GM23338 (cell line): ENCODE measurements around the gene DNAH6. TPM values are rescaled to one million over a fixed set of nuclear protein-coding genes. Genes with fewer than 3 reads are reported as not detected.

Experiments used
- CTCF ChIP-seq, 2 experiments: fragments of 200-600 bp in 1 of 2; sonication (generic) in 1 of 2; conservative IDR thresholded peaks; 2 replicates each; pipeline versions ENCODE4 v1.5.1 to v1.6.1; 2016 to 2017; ENCODE audit warnings: antibody characterized with exemption in 2 of 2, low read depth in 2 of 2, mild to moderate bottlenecking in 2 of 2, moderate library complexity in 1 of 2
- ETS1 ChIP-seq: IDR thresholded peaks from 2 replicates; pipeline ENCODE4 v1.6.1; 2016; ENCODE audit warnings: antibody characterized with exemption
- EZH2 ChIP-seq: fragments of 200-600 bp; sonication (generic); IDR thresholded peaks from one replicate; pipeline ENCODE4 v1.8.0; 2017; ENCODE audit warnings: antibody characterized with exemption, mild to moderate bottlenecking, low read depth; ENCODE audit not compliant: unreplicated experiment
- EZH2phosphoT487 ChIP-seq: fragments of 200-600 bp; sonication (generic); IDR thresholded peaks from one replicate; pipeline ENCODE4 v1.8.1; 2018; ENCODE audit warnings: antibody characterized with exemption; ENCODE audit not compliant: unreplicated experiment
- JUNB ChIP-seq: IDR thresholded peaks from one replicate; pipeline ENCODE4 v1.6.1; 2016; ENCODE audit warnings: antibody characterized with exemption; ENCODE audit not compliant: unreplicated experiment
- NANOG ChIP-seq: IDR thresholded peaks from 2 replicates; pipeline ENCODE4 v1.6.1; 2016; ENCODE audit warnings: antibody characterized with exemption, borderline replicate concordance
- POLR2AphosphoS5 ChIP-seq: IDR thresholded peaks from 2 replicates; pipeline ENCODE4 v1.6.1; 2016; ENCODE audit warnings: antibody characterized with exemption, low read depth
- ZNF462 ChIP-seq: fragments of 250-450 bp; sonication (Bioruptor Pico); IDR thresholded peaks from 2 replicates; pipeline ENCODE4 v1.5.0; 2020; ENCODE audit warnings: mild to moderate bottlenecking, moderate library complexity
- polyA plus RNA-seq: library from polyadenylated mRNA; unstranded; fragments of >200 nt; fragmentation: Nextera tagmentation; extraction: Ambion mirVana; gene quantifications from 2 replicates; pipeline ENCODE4 v1.2.1, GENCODE V29; 2016
- total RNA-seq: library from RNA; depleted of rRNA; stranded (reverse); fragments of >200 nt; shearing (Covaris generic); gene quantifications from 2 replicates; pipeline ENCODE4 v1.2.3, GENCODE V29; 2014

Gene DNAH6
- total and polyA plus RNA-seq, 2 experiments from 2014 or later: 0.27 to 0.31 TPM

- no peak for TF ChIP-seq ZNF462 (CRISPR knock-in tag)
- TF ChIP-seq CTCF (conservative IDR thresholded peaks at IDR 0.05; ENCODE audit: low read depth in 2 of 2): no peak
- TF ChIP-seq JUNB: no peak
- TF ChIP-seq EZH2phosphoT487: no peak
- TF ChIP-seq EZH2: no peak
- TF ChIP-seq NANOG: no peak
- no peak for TF ChIP-seq ETS1
- no peak for TF ChIP-seq POLR2AphosphoS5
Observed at GRCh38 chr2:84496386-84496785, 19.9 kb upstream of the DNAH6 start (continued).
